A549 (cell line): Measurements from ENCODE around the gene DIPK1B. TPM values are rescaled to one million over a fixed set of nuclear protein-coding genes. Genes with fewer than 3 reads are reported as not detected.
A peak's percentile ranks its signal among the peaks of the same experiment; 100 is the strongest.
"Not testable (repeated sequence)": the region's sequence is repeated elsewhere in the genome, so short reads cannot be mapped to it uniquely, and the experiment has no call there.

Source experiments
- ATAC-seq, 2 experiments: fragments of 200-7000 bp in 1 of 2; fragments of >200 bp in 1 of 2; cut with Nextera tagmentation in 1 of 2; cut with Tn5 transposase in 1 of 2; 3 replicates each; pipeline versions ENCODE4 v1.8.0 to v1.9.1; 2018 to 2020; ENCODE audit warnings: mild to moderate bottlenecking in 1 of 2, moderate library complexity in 1 of 2
- CTCF ChIA-PET: fragments of 300-600 bp; sonication (Branson Sonifier 250); formaldehyde crosslinking; extraction: SDS; loops from one replicate; lab custom pipeline; 2021; ENCODE audit warnings: antibody characterized with exemption, inconsistent platforms; lab: Yijun Ruan, JAX
- POLR2A ChIA-PET: fragments of 350-600 bp; formaldehyde crosslinking; extraction: SDS; loops from one replicate; lab custom pipeline; 2021; ENCODE audit warnings: antibody characterized with exemption, inconsistent platforms; lab: Yijun Ruan, JAX
- DNase-seq, 2 experiments: peaks; one replicate each; pipeline versions ENCODE4 v3.0.0 to v3.0.0-alpha.2; 2011 to 2016; ENCODE audit warnings: low read depth in 1 of 2, low spot score in 1 of 2
- FAIRE-seq: peaks from 2 replicates; lab custom pipeline; 2011; peaks lifted over from hg19 to GRCh38; lab: Jason Lieb, UNC
- H3K27ac ChIP-seq, 2 experiments: fragments of >200 bp; sonication (Bioruptor Twin); formaldehyde crosslinking; 3 replicates each; pipeline ENCODE4 v1.5.1; 2016 to 2017
- H3K4me1 ChIP-seq: fragments of >200 bp; sonication (Bioruptor Twin); formaldehyde crosslinking; 3 replicates; pipeline ENCODE4 v1.6.1; 2016
- H3K4me2 ChIP-seq: fragments of >200 bp; sonication (Bioruptor Twin); formaldehyde crosslinking; 3 replicates; pipeline ENCODE4 v1.6.1; 2016
- H3K4me3 ChIP-seq: fragments of >200 bp; sonication (Bioruptor Twin); formaldehyde crosslinking; 3 replicates; pipeline ENCODE4 v1.5.1; 2016
- H3K9me3 ChIP-seq: fragments of >200 bp; sonication (Bioruptor Twin); formaldehyde crosslinking; 3 replicates; pipeline ENCODE4 v1.6.1; 2016
- BCL3 ChIP-seq: fragments of >200 bp; sonication (Bioruptor Twin); formaldehyde crosslinking; IDR thresholded peaks from 3 replicates; pipeline ENCODE4 v1.6.1; 2016
- BHLHE40 ChIP-seq: IDR thresholded peaks from 2 replicates; pipeline ENCODE4 v1.6.1; 2012; ENCODE audit warnings: low read depth, low read length, inconsistent platforms
- CHD2 ChIP-seq: fragments of 150-350 bp; IDR thresholded peaks from 2 replicates; pipeline ENCODE4 v1.6.1; 2014; ENCODE audit warnings: low read length; ENCODE audit not compliant: partially characterized antibody
- ELK1 ChIP-seq: fragments of 150-350 bp; IDR thresholded peaks from 2 replicates; pipeline ENCODE4 v1.6.1; 2014; ENCODE audit warnings: low read depth, mild to moderate bottlenecking, low read length
- EP300 ChIP-seq, 2 experiments: fragments of >200 bp; sonication (Bioruptor Twin); formaldehyde crosslinking; IDR thresholded peaks; 2 replicates in 1 of 2; 3 replicates in 1 of 2; pipeline ENCODE4 v1.6.1; 2016 to 2017
- FOSL2 ChIP-seq, 2 experiments: fragments of 450-650 bp in 1 of 2; fragments of >200 bp in 1 of 2; sonication (Bioruptor Twin) in 1 of 2; formaldehyde crosslinking; IDR thresholded peaks; 2 replicates each; pipeline versions ENCODE4 v1.5.0 to v1.6.1; 2016 to 2020; ENCODE audit warnings: mild to moderate bottlenecking in 1 of 2, moderate library complexity in 1 of 2
- JUN ChIP-seq, 2 experiments: fragments of >200 bp; sonication (Bioruptor Twin); formaldehyde crosslinking; IDR thresholded peaks; 2 replicates in 1 of 2; 3 replicates in 1 of 2; pipeline ENCODE4 v1.6.1; 2016 to 2017
- JUNB ChIP-seq: fragments of >200 bp; sonication (Bioruptor Twin); formaldehyde crosslinking; IDR thresholded peaks from 2 replicates; pipeline ENCODE4 v1.6.1; 2016
- NFE2L2 ChIP-seq: fragments of 150-350 bp; conservative IDR thresholded peaks from 2 replicates; pipeline ENCODE4 v1.6.1; 2014; ENCODE audit warnings: low read length
- PHF8 ChIP-seq: fragments of 200-600 bp; sonication (generic); IDR thresholded peaks from 2 replicates; pipeline ENCODE4 v1.6.1; 2016; ENCODE audit warnings: low read depth, mild to moderate bottlenecking, antibody characterized with exemption, moderate library complexity, borderline replicate concordance
- RCOR1 ChIP-seq: fragments of 150-350 bp; IDR thresholded peaks from 2 replicates; pipeline ENCODE4 v1.6.1; 2014; ENCODE audit warnings: antibody characterized with exemption, low read length, low read depth
- RNF2 ChIP-seq: fragments of 200-600 bp; sonication (generic); IDR thresholded peaks from 2 replicates; pipeline ENCODE4 v1.6.1; 2016; ENCODE audit warnings: low read depth, mild to moderate bottlenecking, antibody characterized with exemption, moderate library complexity, borderline replicate concordance
- SMC3 ChIP-seq: fragments of >200 bp; sonication (Bioruptor Twin); formaldehyde crosslinking; IDR thresholded peaks from 3 replicates; pipeline ENCODE4 v1.6.1; 2018; ENCODE audit warnings: inconsistent platforms
- TP53 ChIP-seq: fragments of 250-450 bp; sonication (Bioruptor Pico); IDR thresholded peaks from 2 replicates; pipeline ENCODE4 v1.5.0; 2021; ENCODE audit warnings: mild to moderate bottlenecking, moderate library complexity
- USF2 ChIP-seq: fragments of 450-650 bp; IDR thresholded peaks from 2 replicates; pipeline ENCODE4 v1.6.1; 2014; ENCODE audit warnings: antibody characterized with exemption
- ZFP36 ChIP-seq: fragments of 450-650 bp; IDR thresholded peaks from 2 replicates; pipeline ENCODE4 v1.6.1; 2014; ENCODE audit warnings: borderline replicate concordance; ENCODE audit not compliant: partially characterized antibody
- ZNF302 ChIP-seq: fragments of 250-450 bp; sonication (Bioruptor Pico); IDR thresholded peaks from 2 replicates; pipeline ENCODE4 v1.9.0; 2021; ENCODE audit warnings: inconsistent platforms, mild to moderate bottlenecking, moderate library complexity
- WGBS: methylation state at CpG from one replicate; pipeline ENCODE4 v1.1.6; 2017; ENCODE audit errors: missing lambda C conversion rate; 5-methylcytosine and 5-hydroxymethylcytosine counted together
- polyA plus RNA-seq, 4 experiments: library from polyadenylated mRNA; depleted of rRNA in 3 of 4; stranded (reverse); fragments of >200 nt; fragmentation: RNase III in 1 of 4; extraction: RNeasy Plus Mini Kit Qiagen cat#74134 plus additional on column Dnase treatment in 1 of 4; gene quantifications; 2 replicates in 3 of 4; 3 replicates in 1 of 4; pipeline ENCODE4 v1.2.3, GENCODE V29; 2011 to 2017

DIPK1B gene
- polyA plus RNA-seq, 2 of the 4 experiments (the other 2 are of a cell fraction) = 6.7 TPM

- POLR2A ChIA-PET = interaction anchor here (4.0 kb wide), 1 partner anchor 16 kb away, joined by 30 read pairs; no protein-coding TSS in a partner anchor
- not testable (repeated sequence) for H3K9me3 ChIP-seq, FAIRE-seq, DNase-seq, H3K27ac ChIP-seq
- Histone ChIP-seq H3K4me2 (peak overlapping the region; percentile 97), H3K4me3 (peak overlapping the region; percentile 66; the same call in 2 of the 3 replicates), H3K4me1 (peaks cover 32% of the 10 kb centered on the region)
- WGBS = 44% methylated on average over 4 of the region's 4 CpGs
- ATAC-seq = peak in 1 of 2 experiments; percentile 18; a peak in 3 of 6 replicates
- CTCF ChIA-PET = interaction anchor here (0.7 to 1.0 kb wide), 3 partner anchors 16 to 48 kb away, joined by 3 to 4 read pairs (median 3); no protein-coding TSS in a partner anchor
- TF ChIP-seq FOSL2 (IDR thresholded peaks at IDR 0.05) = peak; percentile 31; the same call in 1 of the 2 replicates
- TF ChIP-seq FOSL2 (CRISPR knock-in tag; IDR thresholded peaks at IDR 0.05) = peak; percentile 78
- peak; percentile 26; the same call in 1 of the 2 replicates for TF ChIP-seq JUNB
Measured at GRCh38 chr9:136711219-136711648, 1.1 kb upstream of the DIPK1B start.

- ChIA-PET POLR2A (interaction anchor here (1.1 to 4.0 kb wide), 2 partner anchors 10 to 15 kb away, joined by 4 to 30 read pairs; no protein-coding TSS in a partner anchor), CTCF (interaction anchor here (0.6 to 5.2 kb wide), 7 partner anchors 8 to 312 kb away, joined by 3 to 37 read pairs (median 3); no protein-coding TSS in a partner anchor)
- TF ChIP-seq EP300 (IDR thresholded peaks at IDR 0.05) = no peak
- TF ChIP-seq USF2 = no peak
- TF ChIP-seq ZFP36 = no peak
- no peak for TF ChIP-seq BCL3
- no peak; the same call in 1 of the 2 replicates for TF ChIP-seq PHF8
- TF ChIP-seq RCOR1 = no peak
- TF ChIP-seq BHLHE40 = no peak
- no peak for TF ChIP-seq ELK1
- no peak for TF ChIP-seq CHD2
- no peak for TF ChIP-seq JUN (IDR thresholded peaks at IDR 0.05)
- TF ChIP-seq NFE2L2 = no peak
- TF ChIP-seq ZNF302 = no peak
- TF ChIP-seq RNF2 = no peak
- no peak for TF ChIP-seq SMC3
- no peak for TF ChIP-seq FOSL2 (IDR thresholded peaks at IDR 0.05)
- TF ChIP-seq FOSL2 (CRISPR knock-in tag; IDR thresholded peaks at IDR 0.05) = no peak
- TF ChIP-seq TP53 = no peak
- Histone ChIP-seq H3K4me1 (peaks cover 32% of the 10 kb centered on the region), H3K4me3 (peak overlapping the region; percentile 66), H3K4me2 (peak overlapping the region; percentile 97), H3K27ac (peak overlapping the region; percentile 83 to 91), H3K9me3 (no peaks in the 10 kb centered on the region)
- WGBS = 8% methylated on average over 9 of the region's 56 CpGs
- ATAC-seq (peak; percentile 7 to 32; a peak in 3 of 6 replicates), DNase-seq (no peak), FAIRE-seq (no peak)
Measured at GRCh38 chr9:136712690-136713544, 545 bp downstream of the DIPK1B start.
